Left forelimb (tissue), 1 donor: ENCODE measurements around the gene FBXW8.

Experiments
- DNase-seq: peaks from one replicate; pipeline ENCODE4 v3.0.0-alpha.2; 2018; ENCODE audit warnings: low spot score

Gene FBXW8

DNA sequence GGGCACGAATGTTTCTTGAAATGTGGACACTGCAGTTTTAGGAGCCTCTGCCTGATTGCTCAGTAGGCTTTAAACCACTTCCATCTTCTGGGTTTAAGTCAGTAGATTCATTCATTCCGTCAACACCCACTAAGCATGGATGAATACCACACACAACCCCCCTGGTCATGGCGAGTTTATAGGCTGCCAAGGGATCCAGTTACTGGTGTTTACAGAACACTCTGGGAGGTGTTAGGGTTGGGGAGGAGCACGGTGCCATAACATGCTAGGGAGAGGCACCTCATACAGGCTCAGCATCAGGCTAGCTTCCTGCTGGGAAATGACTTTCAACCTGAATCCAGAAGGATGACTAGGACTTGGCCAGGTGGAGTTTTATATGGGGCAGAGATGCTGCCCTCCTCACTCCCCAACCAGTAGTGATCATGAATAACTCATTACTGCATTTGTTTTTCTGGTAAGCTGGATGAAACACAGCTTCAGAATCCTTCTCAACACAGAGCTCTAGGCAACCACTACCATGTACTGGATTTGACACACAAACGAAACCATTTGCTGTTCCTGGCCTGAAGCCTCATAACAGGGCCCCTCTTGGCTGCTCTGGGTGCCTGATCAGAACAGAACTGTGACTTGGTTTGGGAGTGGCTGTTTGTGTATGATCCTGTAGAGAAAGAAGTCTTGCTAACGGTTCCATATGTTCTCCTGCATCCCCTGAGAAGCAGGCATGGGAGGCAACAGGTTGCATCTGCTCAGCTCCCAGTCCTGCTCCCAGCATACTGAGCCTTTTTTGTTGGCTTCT, 47.9 kb downstream of the FBXW8 start:
- no peak for DNase-seq

DNA sequence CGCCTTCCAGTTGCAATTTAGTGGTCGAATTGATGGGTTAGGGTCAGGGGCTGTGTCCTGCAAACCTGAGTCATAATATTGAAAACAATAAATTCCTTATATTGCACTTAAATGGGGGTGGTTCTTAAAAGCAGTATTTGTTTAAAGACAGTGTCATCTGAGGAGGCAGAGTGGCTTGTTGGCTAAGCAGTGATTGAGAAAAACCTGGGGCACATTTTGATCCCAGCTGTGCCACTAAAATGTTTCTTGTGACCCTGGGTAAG, 48.4 kb downstream of the FBXW8 start:
- DNase-seq = no peak

DNA sequence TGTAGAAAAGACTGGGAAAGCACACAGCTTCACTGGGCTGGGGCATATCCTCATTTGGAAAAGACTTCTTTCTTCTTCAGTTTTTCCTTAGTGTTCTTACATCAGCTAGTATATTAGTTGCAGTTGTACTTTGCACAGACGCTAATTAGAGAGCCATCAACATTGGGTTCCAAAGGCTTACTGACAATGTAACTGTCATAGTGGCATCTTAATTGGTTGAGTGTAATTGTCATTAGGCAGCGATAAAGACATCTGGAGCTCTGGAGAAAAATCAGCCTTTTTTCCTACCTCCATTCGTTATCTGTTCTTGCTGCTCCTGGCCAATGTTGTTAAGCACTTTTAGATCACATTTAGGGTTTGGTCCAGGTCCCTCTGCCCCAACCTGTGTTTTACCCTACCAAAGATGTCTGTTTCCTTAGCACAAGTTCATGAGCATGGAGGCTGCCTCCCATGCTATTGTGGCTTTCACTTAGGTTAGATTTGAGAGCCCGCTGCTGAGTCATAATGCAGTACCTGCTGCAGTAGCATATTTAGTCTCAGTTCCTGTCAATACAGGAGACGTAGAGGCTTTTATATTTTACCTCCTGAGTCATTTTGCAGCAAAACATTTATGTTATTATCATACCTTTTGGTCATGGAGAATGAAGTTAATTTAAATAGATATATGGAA, 49.2 kb downstream of the FBXW8 start:
- no peak for DNase-seq

DNA sequence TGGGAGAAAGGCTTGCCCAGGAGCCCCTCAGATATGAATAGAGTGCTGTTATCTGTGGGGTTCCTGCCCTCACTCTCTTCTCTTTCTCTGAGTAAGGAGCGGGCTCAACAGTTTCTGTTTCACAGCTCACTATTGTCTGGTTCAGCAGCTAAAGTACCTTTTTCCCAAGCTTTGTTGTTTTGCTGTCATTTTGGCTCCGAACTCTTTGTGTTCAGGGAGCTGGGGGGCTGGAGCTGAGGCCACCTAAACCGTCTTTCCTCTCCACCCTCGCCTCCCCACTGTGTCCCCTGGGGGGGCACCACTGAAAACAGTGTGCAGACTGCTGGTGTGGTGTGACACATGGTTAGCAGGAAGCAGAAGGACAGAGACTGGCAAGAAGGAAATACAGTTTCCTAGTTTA, 51.4 kb downstream of the FBXW8 start:
- no peak for DNase-seq

DNA sequence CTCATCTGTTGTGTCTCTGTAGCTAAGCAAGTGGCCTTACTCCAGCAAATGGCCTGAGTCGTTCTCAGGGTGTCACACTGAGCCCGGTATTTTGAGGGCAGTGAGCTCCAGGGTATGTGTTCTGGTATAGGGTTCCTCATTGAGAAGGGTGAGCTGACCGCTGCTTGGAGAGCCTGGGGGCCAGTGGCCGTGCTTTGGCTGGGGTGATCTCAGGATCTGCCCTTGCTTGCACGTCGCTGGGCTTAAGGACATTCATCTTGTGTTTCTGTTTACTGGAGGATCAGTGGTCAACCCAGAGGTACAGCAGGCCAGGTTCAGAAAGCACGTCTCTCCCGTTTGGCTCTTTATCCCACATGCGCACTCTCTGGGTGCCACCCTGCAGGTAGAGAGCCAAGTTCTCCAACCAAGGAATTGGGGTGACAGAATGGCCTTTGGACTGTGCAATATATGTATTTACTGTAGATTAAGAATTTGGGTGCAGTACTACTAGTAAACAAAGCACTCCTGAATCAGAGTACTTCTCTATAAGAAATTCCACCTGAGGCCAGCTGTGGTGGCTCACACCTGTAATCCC, 52.1 kb downstream of the FBXW8 start:
- no peak for DNase-seq

DNA sequence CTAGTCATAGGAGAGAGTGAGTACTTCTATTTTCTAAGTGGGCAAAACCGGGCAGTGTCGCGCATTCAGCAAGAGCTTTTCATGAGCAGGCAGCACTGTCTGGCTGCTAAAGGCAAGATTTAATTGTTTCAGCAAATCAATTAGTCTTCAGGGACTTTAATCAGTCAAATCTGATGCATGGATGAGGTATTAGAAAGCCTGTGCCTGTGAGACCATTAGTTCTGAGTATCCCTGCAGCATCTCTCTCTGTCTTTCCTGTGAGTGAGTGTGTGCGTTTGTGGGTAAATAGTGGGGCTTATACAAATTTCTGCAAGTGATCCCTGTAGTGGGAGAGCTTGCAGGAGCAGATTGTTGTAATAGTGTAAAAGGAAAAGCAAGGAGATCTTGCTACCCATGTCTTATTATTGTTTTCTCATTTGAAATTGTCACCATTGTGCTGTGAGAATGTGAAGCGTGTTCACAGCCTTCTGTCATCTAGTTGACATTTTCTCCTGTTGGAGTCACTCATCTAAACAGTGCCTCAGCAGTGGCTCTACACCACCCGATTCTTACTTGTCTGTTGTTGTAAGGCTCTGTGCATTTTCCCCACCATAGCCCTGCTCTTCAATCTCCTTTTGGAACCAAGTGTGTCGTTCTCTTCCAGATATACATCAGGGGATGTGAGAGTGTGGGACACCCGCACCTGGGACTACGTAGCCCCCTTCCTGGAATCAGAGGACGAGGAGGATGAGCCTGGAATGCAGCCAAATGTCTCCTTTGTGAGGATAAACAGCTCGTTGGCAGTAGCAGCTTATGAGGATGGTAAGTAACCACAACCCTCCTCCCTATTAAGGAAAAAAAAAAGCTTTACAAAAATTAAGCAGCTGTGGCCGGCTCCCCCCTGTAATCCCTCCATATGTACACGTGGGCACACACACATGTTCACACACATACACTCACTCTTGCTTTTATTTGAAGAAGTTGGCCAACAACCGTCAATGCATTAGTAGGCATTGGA, 53.6 kb downstream of the FBXW8 start:
- no peak for DNase-seq

DNA sequence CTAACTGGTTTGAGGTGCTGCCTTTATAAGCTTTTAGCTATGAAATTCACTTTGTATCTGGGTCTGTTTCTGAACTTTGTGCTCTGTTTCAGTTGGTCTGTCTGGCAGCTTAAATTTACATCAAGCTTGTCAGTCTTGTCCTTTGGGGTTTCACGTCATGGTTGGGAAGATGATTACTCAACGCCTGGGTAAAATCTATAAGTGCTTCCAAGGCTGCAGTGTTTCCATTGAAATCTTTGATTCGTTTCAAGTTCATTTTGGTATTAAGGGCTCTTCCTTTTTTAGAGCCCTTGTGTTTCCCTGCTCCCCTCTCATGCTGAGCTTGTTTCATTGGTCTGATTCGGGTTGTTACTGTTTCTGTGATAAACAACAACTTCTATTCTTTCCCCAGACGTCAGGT, 58.2 kb downstream of the FBXW8 start:
- no peak for DNase-seq

DNA sequence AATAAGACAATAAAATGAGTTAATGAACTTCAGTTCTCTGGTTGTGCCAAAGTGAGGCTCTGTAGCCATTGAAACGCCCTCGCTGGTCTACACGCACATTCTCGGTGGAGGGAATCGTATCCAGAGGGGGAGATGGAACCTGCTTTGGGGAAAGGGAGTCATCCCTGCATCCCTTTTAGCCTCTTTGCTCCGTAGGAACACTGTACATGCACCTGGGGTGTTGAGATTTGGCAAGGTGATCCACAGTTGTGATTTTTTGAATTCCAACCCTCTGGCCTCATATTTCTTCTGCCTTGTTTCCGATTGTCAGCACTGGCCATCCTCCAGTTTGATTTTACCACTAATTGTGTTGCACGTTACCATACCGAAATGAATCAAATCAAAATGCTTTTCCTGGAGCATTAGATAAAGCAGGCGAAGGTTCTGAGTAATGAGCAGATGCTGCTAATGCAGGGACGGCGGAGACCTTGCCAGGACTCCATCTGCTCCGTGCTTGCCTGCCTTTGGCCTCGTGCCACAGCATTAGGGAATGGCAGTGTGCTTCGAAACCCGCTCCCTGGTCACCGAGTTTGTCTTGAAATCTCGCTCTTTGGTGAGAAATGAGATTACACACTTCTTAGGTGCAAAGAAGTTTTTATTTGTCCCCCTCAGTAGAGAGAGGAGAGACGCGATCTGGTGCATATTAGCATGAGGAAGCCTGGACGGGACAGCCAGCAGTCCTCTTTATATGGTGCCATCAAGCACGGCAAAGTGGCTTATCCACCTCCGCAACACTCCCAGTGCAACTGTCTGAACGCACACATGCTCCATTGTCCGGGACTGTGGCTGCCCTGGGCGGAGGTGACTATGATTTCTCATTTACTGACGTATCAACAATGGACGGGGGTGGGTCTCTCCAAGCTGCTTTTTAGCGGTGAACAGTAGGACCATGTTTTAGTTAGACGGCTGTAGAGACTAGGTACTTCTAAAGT, 59.1 kb downstream of the FBXW8 start:
- DNase-seq = no peak

DNA sequence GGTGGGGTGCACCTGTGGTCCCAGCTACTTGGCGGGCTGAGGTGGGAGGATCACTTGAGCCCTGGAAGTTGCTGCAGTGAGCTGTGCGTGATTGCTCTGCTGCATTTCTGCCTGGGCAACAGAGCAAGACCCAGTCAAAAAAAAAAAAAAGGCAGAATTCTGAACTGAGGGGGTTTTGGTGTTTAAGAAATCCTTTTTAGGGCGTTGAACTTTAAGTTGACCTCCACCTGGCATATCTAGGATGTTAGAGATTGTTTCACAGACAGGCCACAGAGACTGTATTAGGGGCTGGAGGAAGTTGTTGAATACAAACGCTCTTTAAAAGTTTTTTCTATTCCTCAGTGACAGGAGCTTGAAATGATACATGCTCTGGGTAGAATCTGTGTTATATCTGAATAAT, 60.5 kb downstream of the FBXW8 start:
- DNase-seq = no peak

DNA sequence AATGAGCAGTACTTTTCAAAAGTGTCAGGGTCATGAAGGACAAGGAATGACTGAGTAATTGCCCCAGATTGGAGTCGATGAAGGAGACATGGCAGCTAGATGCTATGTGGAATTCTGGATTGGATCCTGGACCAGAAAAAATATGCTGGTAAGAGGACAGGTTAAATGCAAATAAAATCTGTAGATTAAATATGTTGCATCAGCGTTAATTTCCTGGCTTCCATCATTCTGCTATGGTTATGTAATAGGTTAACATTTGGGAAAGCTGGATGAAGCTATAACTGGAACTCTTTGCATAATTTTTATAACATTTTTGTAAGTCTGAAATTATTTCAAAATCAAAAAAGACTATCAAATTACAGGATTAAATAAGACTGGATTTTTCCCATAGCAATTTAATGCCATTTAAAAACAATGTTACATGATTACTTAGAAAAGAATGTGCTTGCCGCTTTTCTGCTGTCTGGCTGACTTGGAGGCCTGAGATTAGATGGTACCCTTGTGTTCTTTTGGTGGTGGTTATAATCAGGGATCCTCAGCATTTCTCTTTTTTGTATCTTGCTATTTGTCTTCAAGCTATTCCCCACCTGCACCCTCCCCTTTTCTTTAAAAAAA, 65.1 kb downstream of the FBXW8 start:
- no peak for DNase-seq

DNA sequence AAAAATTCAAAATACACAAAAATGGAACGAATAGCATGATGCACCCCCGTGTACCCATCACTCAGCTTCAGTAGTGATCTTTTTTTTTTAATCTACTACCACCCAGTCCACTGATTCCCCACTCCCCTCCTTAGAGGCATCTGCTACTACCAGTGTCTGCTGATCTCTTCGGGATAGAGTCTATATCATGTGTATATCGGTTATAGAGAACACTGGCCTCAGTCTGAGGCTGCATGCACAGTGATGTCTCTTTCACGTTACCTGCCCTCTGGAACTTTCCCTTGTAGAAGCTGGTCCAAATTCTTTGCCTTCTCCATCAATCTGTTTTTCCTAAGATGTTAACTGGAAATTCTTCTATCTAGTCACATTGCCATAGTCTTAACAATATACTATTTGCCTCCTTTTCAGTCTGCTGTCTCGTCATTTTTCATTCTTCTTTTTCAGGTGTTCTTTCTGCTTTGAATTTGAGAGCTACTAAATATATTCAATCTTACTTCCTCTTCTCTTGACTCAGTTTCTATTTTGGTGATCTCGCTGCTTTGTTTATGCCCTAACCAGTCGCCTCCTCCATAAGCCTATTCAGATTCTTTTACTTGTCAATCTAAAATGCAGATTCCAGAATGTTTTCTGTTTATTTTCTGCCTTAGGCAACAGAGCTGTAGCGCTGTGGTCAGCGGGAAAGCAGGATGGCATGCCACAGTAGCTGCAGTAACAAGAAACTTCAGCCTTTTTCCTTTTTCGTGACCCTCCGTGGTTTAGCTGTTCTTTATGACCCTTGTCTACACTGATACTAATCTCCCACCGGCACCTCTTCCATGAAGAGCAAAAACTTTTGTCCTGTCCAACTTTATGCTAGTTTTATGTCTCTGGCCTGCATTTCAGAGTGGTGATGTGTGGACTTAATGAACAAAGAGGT, 67.0 kb downstream of the FBXW8 start:
- DNase-seq = no peak

DNA sequence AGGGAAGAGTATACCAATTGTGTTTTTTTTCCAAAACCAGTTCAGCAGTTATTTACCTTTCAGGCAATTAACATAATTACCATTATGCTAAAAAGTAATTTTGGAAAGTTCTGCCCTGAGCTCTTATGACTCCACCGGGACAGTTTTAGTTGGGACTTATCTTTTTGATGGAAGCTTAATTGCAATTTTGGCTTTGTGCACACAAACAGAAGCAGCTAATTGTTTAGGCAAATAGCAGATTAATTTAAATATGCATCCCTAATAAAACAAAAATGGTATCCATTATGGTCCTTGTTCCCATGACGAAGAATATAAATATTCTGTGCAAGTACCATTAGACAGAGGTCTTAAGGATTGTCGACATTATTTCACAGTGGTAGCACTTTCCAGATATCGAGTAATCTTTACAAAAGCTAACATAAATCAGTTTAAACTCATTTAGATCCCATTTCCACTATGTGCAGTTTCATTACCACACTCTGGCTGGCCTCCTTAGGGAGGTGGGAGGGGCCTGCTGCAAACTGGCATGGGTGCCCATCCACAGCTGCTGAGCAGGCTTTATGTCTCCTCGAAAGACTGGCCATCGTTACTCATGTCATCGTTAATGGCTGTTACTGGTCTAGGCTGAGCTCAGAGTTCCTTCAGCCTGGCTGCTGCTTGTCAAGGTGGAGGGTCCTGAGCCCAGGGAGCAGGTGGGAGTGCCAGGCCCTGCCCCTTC, 68.2 kb downstream of the FBXW8 start:
- no peak for DNase-seq

DNA sequence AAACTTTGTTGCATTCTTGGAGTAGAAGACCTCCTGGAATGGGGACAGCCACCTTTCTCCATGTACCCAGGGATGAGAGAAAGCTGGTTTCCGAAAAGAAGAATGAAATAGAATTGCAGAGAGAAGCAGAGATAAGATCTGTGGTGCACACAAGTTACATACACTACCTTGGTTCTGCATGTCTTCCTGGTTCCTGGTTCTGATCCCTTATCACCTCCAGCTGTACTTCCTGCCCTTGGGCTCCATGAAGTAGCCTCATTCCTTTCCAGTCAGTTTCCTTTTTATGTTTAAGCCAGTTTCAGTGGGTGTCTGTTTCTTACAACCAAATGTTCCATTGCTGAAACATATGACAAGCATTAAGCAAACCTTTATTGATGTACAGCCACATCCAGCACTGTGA, 69.3 kb downstream of the FBXW8 start:
- no peak for DNase-seq

DNA sequence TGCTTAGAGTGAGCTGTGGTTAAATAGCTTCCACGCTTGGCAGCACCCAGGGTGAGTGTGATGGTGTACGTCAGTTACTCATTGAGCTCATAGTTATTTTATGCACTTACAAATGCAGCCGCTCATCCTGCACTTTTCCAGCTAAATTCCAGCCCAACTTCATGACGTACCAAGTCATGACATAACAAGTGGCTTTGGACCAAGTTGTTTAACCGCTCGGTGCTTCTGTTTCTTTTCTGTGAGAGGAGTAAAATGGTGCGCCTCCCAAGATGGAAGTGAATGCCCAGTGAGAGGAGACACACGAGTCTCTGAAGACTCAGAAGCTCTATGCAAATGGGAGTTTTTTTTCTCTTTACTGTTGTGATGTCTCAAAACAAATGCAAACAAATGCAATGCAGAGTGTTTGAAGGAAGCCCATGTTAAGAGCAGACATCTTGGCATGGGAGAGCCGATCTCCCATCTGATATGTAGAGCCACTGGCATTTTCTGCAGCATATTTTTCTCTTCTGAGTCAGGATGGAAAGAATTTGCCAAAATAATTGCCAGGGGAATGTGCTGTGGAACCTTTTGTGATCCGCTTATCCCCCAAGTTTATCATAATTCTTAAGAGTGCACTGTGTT, 72.2 kb downstream of the FBXW8 start:
- no peak for DNase-seq

DNA sequence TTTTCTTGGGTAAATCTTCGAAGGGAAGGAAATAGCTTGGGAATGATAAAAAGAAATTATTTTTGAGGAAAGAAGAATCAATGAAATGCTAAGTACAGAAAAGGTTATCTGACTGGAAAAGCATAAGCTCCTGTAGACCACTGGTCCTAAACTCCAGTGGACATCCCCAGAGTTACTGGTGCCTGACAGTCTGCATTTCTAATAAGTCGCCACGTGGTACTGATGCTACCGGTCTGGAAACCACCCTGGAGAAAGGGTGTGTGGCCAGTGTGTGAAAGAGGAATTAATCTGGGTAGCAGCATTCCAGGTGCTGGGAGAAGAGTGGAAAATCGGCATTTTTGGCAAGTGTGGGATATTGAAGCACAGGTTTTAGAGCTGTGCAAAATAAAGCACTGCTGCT, 73.3 kb downstream of the FBXW8 start:
- no peak for DNase-seq

DNA sequence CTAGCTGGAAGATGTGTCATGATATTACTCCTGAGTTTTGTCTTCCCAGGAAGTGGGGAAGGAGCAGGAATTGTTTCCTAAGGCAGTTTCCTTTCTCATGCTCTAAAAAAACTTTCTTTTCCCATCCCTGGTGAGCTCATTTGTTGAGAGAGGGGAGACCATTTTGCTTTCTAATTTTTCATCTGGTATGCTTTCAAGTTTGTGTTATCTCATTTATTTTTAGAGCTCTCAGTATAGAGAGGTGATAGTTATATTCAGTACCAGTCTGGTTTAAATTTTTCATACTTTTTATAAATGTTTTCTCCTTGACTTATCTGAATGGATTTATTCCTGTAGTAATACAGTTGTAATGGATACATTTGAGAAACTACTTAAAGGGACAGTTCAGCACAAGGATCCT, 79.6 kb downstream of the FBXW8 start:
- DNase-seq = no peak

DNA sequence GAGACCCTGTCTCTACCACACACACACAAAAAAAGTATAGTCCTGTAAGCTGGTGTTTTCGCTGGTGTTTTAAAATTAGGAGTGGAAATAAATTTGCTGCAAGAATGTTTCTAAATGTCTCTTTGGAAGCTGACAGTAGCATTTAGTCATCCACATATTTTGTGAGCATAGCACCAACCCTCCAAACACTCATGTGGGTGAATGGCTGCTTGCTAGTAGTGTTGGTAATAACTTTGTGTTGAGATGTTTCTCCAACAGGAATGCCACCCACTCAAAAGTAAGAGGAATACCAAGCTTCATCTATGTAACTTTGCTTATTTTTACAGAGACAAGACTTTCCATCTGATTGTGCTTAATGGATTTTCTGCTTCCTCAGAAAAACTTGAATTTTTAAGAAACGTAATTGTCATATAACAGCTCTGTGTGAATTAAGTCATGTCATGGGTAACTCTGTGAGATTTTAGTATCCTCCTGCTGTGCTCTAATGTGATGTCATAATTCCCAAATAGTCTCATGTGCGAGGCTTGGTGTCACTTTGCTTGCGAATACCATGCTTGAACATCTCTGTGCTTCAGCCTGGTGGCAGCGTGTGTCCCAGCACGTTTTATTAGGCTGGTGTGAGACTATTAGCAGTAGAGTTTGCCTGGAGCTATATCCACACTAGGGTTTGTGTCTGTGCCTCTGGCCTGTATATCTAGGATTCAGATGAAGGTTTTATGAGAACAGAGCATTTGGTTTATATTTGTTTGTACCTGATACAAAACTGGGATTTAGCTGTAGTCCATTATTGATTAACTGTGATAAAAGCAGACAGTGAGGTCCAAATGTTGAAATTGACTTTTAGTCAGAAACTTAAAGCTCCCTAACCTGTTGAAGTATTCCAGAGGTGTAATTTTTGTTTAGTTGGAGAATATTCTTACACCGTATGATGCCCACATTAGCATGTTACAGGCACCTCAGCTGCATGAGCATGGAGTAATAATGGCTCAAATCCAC, 80.5 kb downstream of the FBXW8 start:
- no peak for DNase-seq
